ENCODE measurements around the gene TSSK2.
A peak's percentile ranks its signal among the peaks of the same experiment; 100 is the strongest.
"Not testable (repeated sequence)": the region's sequence is repeated elsewhere in the genome, so short reads cannot be mapped to it uniquely, and the experiment has no call there.

Gene TSSK2

GRCh38 chr22:19130959-19131684 lies at the start of gene TSSK2:
Gene TSSK2 (plus strand): TSS chr22:19131308. CDS start chr22:19131400, 92 bp downstream.
- no peak for FAIRE-seq

GRCh38 chr22:19081351-19081750 lies 49.8 kb upstream of the TSSK2 start:
- FAIRE-seq, result no peak

GRCh38 chr22:19082101-19082500 lies 49.0 kb upstream of the TSSK2 start:
- no peak for FAIRE-seq

- no peak for FAIRE-seq
These were observed 48.3 kb upstream of the TSSK2 start for GRCh38 chr22:19082793-19083192.

GRCh38 chr22:19084126-19084525 lies 47.0 kb upstream of the TSSK2 start:
- not testable (repeated sequence) for FAIRE-seq

GRCh38 chr22:19084586-19084985 lies 46.5 kb upstream of the TSSK2 start:
- FAIRE-seq, result not testable (repeated sequence)

- FAIRE-seq, result peak; percentile 13
These were observed 45.8 kb upstream of the TSSK2 start for GRCh38 chr22:19085233-19085718.

GRCh38 chr22:19086417-19086816 lies 44.7 kb upstream of the TSSK2 start:
- FAIRE-seq, result no peak

- no peak for FAIRE-seq
These were observed 44.2 kb upstream of the TSSK2 start for GRCh38 chr22:19086896-19087295.

GRCh38 chr22:19088866-19089595 lies 42.1 kb upstream of the TSSK2 start:
- FAIRE-seq, result no peak

- no peak for FAIRE-seq
These were observed 40.9 kb upstream of the TSSK2 start for GRCh38 chr22:19090183-19090582.

GRCh38 chr22:19090586-19091127 lies 40.5 kb upstream of the TSSK2 start:
- FAIRE-seq, result no peak

- FAIRE-seq, result no peak
These were observed 38.4 kb upstream of the TSSK2 start for GRCh38 chr22:19092725-19093124.

- FAIRE-seq, result no peak
These were observed 36.6 kb upstream of the TSSK2 start for GRCh38 chr22:19094393-19094997.

- no peak for FAIRE-seq
These were observed 34.6 kb upstream of the TSSK2 start for GRCh38 chr22:19096555-19096954.

- no peak for FAIRE-seq
These were observed 33.6 kb upstream of the TSSK2 start for GRCh38 chr22:19097518-19097917.

- FAIRE-seq, result no peak
These were observed 33.0 kb upstream of the TSSK2 start for GRCh38 chr22:19098157-19098556.

GRCh38 chr22:19103880-19104821 lies 27.0 kb upstream of the TSSK2 start:
- no peak for FAIRE-seq

- FAIRE-seq, result no peak
These were observed 25.7 kb upstream of the TSSK2 start for GRCh38 chr22:19105456-19105855.

GRCh38 chr22:19105867-19106802 lies 25.0 kb upstream of the TSSK2 start:
- no peak for FAIRE-seq
